Neural crest cell (in vitro differentiated cells): Measurements from ENCODE around the gene ZNF37A. TPM values are rescaled to one million over a fixed set of nuclear protein-coding genes. Genes with fewer than 3 reads are reported as not detected.

ENCODE experiments used
- DNase-seq: peaks from one replicate; pipeline ENCODE4 v3.0.0; 2021; ENCODE audit warnings: low read depth, mixed read lengths, low spot score
- H3K27ac Mint-ChIP-seq: one replicate; pipeline ENCODE4 v1.8.0; 2021; ENCODE audit warnings: mild to moderate bottlenecking, mixed read lengths; ENCODE audit not compliant: unreplicated experiment
- H3K27me3 Mint-ChIP-seq: 2 replicates; pipeline ENCODE4 v1.8.0; 2021; ENCODE audit warnings: low read depth, mild to moderate bottlenecking, mixed read lengths
- H3K36me3 Mint-ChIP-seq: 2 replicates; pipeline ENCODE4 v1.8.0; 2021; ENCODE audit warnings: low read depth, mild to moderate bottlenecking, mixed read lengths
- H3K4me1 Mint-ChIP-seq: 2 replicates; pipeline ENCODE4 v1.8.0; 2021; ENCODE audit warnings: mixed read lengths
- H3K4me3 Mint-ChIP-seq: one replicate; pipeline ENCODE4 v1.8.0; 2021; ENCODE audit warnings: mild to moderate bottlenecking, mixed read lengths
- H3K9me3 Mint-ChIP-seq: 2 replicates; pipeline ENCODE4 v1.8.0; 2021; ENCODE audit warnings: mixed read lengths
- CTCF ChIP-seq: fragments of 200-600 bp; sonication (generic); conservative IDR thresholded peaks from 2 replicates; pipeline ENCODE4 v1.5.0; 2021; ENCODE audit warnings: antibody characterized with exemption, mild to moderate bottlenecking
- total RNA-seq: library from RNA; stranded (reverse); gene quantifications from 2 replicates; pipeline ENCODE4 v1.2.1, GENCODE V29; 2021

The ZNF37A gene
- total RNA-seq, 1 donor from 2014 or later = 16.8 TPM

- no peaks in the 10 kb centered on the region for H3K4me1 Mint-ChIP-seq
- peaks cover 38% of the 10 kb centered on the region for H3K9me3 Mint-ChIP-seq
- no peak overlapping the region for H3K27ac Mint-ChIP-seq
- peaks cover 95% of the 10 kb centered on the region for H3K36me3 Mint-ChIP-seq
- H3K4me3 Mint-ChIP-seq = no peak overlapping the region
- H3K27me3 Mint-ChIP-seq = no peaks in the 10 kb centered on the region
- TF ChIP-seq CTCF = no peak
- DNase-seq = no peak
Measured at GRCh38 chr10:38102880-38103279, 8.7 kb downstream of the ZNF37A start.

- no peaks in the 10 kb centered on the region for H3K27me3 Mint-ChIP-seq
- no peak overlapping the region for H3K4me3 Mint-ChIP-seq
- H3K36me3 Mint-ChIP-seq = peaks cover 91% of the 10 kb centered on the region
- TF ChIP-seq CTCF = no peak
- H3K27ac Mint-ChIP-seq = no peak overlapping the region
- no peak for DNase-seq
- H3K4me1 Mint-ChIP-seq = no peaks in the 10 kb centered on the region
- peaks cover 35% of the 10 kb centered on the region for H3K9me3 Mint-ChIP-seq
Measured at GRCh38 chr10:38103756-38104155, 9.6 kb downstream of the ZNF37A start.

- Mint-ChIP-seq H3K27ac (no peak overlapping the region), H3K9me3 (peaks cover 29% of the 10 kb centered on the region), H3K4me3 (no peak overlapping the region), H3K27me3 (no peaks in the 10 kb centered on the region), H3K4me1 (no peaks in the 10 kb centered on the region), H3K36me3 (peaks cover 46% of the 10 kb centered on the region)
- no peak for DNase-seq
- TF ChIP-seq CTCF = no peak
Measured at GRCh38 chr10:38112159-38112558, 18.0 kb downstream of the ZNF37A start.

GRCh38 chr10:38118072-38118807 lies 24.1 kb downstream of the ZNF37A start:
- Mint-ChIP-seq H3K36me3 (peaks cover 83% of the 10 kb centered on the region), H3K9me3 (peaks cover 40% of the 10 kb centered on the region)
- DNase-seq = no peak

GRCh38 chr10:38119038-38119437 lies 24.9 kb downstream of the ZNF37A start:
- no peak for DNase-seq
- Mint-ChIP-seq H3K27me3 (peaks cover 3% of the 10 kb centered on the region), H3K4me3 (no peak overlapping the region), H3K36me3 (peaks cover 85% of the 10 kb centered on the region), H3K27ac (no peak overlapping the region), H3K9me3 (peaks cover 40% of the 10 kb centered on the region), H3K4me1 (no peaks in the 10 kb centered on the region)
- no peak for TF ChIP-seq CTCF

More at GRCh38 chr10:38118072-38118807, 24.1 kb downstream of the ZNF37A start:
- TF ChIP-seq CTCF = no peak
- peak overlapping the region; percentile 6 for H3K4me3 Mint-ChIP-seq
- no peaks in the 10 kb centered on the region for H3K4me1 Mint-ChIP-seq
- peaks cover 3% of the 10 kb centered on the region for H3K27me3 Mint-ChIP-seq
- H3K27ac Mint-ChIP-seq = no peak overlapping the region
